ENCODE data around the gene TMEM200A.

Gene TMEM200A

DNA sequence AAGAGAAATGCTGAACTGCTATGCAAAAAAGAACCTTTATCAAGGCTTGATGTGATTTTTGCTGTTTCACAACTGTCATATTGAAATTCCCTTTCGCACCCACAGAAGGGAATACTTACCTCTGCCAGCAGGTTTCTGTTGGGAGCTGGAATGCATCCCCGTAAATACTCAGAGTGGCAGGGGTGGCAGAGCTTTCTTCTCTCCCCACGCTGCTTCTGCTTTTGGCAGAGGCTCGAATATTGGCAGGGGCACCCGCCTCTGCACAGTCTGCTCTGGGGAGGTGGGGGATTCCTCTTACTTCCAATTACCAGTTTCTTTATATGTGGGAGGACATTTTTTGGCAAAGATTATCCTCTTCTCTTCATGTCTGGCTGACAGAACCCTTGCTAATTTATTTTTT, 28.4 kb downstream of the TMEM200A start:
- H3K4me2 ChIP-seq (ENCODE audit: low read depth, low read length, poor library complexity, severe bottlenecking) = no peak overlapping the region
- no peaks in the 10 kb centered on the region for H4K20me1 ChIP-seq (ENCODE audit: low read depth, low read length)

GRCh38 chr6:130395164-130395563, 29.3 kb downstream of the TMEM200A start:
- no peak overlapping the region for H3K4me3 ChIP-seq (ENCODE audit: insufficient read depth, low read length, poor library complexity, severe bottlenecking)
- no peaks in the 10 kb centered on the region for H4K20me1 ChIP-seq (ENCODE audit: low read depth, low read length)
- H3F3A ChIP-seq (ENCODE audit: insufficient read depth) = no peaks in the 10 kb centered on the region
- H3K27ac ChIP-seq (ENCODE audit: low read depth, low read length) = no peak overlapping the region
- no peaks in the 10 kb centered on the region for H3K36me3 ChIP-seq (ENCODE audit: low read length)
- no peak for TF ChIP-seq EZH2phosphoT487 (conservative IDR thresholded peaks at IDR 0.05; ENCODE audit: low read length)
- TF ChIP-seq, protein P1, sequence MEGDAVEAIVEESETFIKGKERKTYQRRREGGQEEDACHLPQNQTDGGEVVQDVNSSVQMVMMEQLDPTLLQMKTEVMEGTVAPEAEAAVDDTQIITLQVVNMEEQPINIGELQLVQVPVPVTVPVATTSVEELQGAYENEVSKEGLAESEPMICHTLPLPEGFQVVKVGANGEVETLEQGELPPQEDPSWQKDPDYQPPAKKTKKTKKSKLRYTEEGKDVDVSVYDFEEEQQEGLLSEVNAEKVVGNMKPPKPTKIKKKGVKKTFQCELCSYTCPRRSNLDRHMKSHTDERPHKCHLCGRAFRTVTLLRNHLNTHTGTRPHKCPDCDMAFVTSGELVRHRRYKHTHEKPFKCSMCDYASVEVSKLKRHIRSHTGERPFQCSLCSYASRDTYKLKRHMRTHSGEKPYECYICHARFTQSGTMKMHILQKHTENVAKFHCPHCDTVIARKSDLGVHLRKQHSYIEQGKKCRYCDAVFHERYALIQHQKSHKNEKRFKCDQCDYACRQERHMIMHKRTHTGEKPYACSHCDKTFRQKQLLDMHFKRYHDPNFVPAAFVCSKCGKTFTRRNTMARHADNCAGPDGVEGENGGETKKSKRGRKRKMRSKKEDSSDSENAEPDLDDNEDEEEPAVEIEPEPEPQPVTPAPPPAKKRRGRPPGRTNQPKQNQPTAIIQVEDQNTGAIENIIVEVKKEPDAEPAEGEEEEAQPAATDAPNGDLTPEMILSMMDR (IDR thresholded peaks at IDR 0.05; ENCODE audit: insufficient read depth, low read length, poor library complexity, severe bottlenecking) = no peak
- H3K9ac ChIP-seq (ENCODE audit: low read length) = no peak overlapping the region
- H3K4me2 ChIP-seq (ENCODE audit: low read depth, low read length, poor library complexity, severe bottlenecking) = no peak overlapping the region
- H3K9me3 ChIP-seq (ENCODE audit: insufficient read depth, low read length) = no peaks in the 10 kb centered on the region
- no peaks in the 10 kb centered on the region for H3K9me2 ChIP-seq (replicated peaks; ENCODE audit: insufficient read depth, low read length)
- no peak overlapping the region for H2AFZ ChIP-seq (ENCODE audit: low read depth, low read length, severe bottlenecking)
- no peaks in the 10 kb centered on the region for H3K79me2 ChIP-seq (ENCODE audit: insufficient read depth, low read length)
- H3K27me3 ChIP-seq (ENCODE audit: low read length) = no peaks in the 10 kb centered on the region; the same call in 1 of the 2 replicates

More for the DNA sequence above, 28.4 kb downstream of the TMEM200A start:
- H3K27me3 ChIP-seq (ENCODE audit: low read length) = no peaks in the 10 kb centered on the region; the same call in 1 of the 2 replicates
- no peaks in the 10 kb centered on the region for H3K79me2 ChIP-seq (ENCODE audit: insufficient read depth, low read length)
- no peaks in the 10 kb centered on the region for H3K9me3 ChIP-seq (ENCODE audit: insufficient read depth, low read length)
- H3F3A ChIP-seq (ENCODE audit: insufficient read depth) = no peaks in the 10 kb centered on the region
- H3K27ac ChIP-seq (ENCODE audit: low read depth, low read length) = no peak overlapping the region
- no peak overlapping the region for H3K9ac ChIP-seq (ENCODE audit: low read length)
- no peaks in the 10 kb centered on the region for H3K36me3 ChIP-seq (ENCODE audit: low read length)
- H2AFZ ChIP-seq (ENCODE audit: low read depth, low read length, severe bottlenecking) = no peak overlapping the region
- H3K9me2 ChIP-seq (replicated peaks; ENCODE audit: insufficient read depth, low read length) = no peaks in the 10 kb centered on the region
- H3K4me3 ChIP-seq (ENCODE audit: insufficient read depth, low read length, poor library complexity, severe bottlenecking) = no peak overlapping the region
- TF ChIP-seq EZH2phosphoT487 (conservative IDR thresholded peaks at IDR 0.05; ENCODE audit: low read length) = no peak
- TF ChIP-seq, protein P1 (IDR thresholded peaks at IDR 0.05; ENCODE audit: insufficient read depth, low read length, poor library complexity, severe bottlenecking) = no peak

DNA sequence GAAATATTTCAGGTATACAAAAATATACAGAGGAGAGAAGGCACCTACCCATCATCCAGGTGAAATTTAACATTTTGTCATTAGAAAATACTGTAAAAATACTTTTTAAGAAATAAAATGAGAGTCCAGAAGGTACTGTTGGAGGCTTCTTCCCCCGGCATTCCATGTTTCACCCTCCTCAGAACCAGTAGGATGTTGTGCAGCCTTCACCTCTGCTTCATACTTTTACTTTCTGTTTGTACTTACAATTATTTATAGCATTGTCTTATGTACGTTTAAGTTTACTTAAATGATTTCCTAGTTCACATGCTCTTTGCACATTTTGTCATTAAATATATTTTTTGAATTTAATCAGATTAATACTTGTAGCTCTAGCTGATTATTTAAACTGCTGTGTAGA, 30.9 kb downstream of the TMEM200A start:
- H3K4me2 ChIP-seq (ENCODE audit: low read depth, low read length, poor library complexity, severe bottlenecking) = no peak overlapping the region
- no peak overlapping the region for H2AFZ ChIP-seq (ENCODE audit: low read depth, low read length, severe bottlenecking)
- no peaks in the 10 kb centered on the region for H3K9me3 ChIP-seq (ENCODE audit: insufficient read depth, low read length)
- no peak for TF ChIP-seq EZH2phosphoT487 (conservative IDR thresholded peaks at IDR 0.05; ENCODE audit: low read length)
- TF ChIP-seq, protein P1 (IDR thresholded peaks at IDR 0.05; ENCODE audit: insufficient read depth, low read length, poor library complexity, severe bottlenecking) = no peak
- no peaks in the 10 kb centered on the region for H3F3A ChIP-seq (ENCODE audit: insufficient read depth)
- H3K9ac ChIP-seq (ENCODE audit: low read length) = no peak overlapping the region
- no peak overlapping the region for H3K4me3 ChIP-seq (ENCODE audit: insufficient read depth, low read length, poor library complexity, severe bottlenecking)
- H3K79me2 ChIP-seq (ENCODE audit: insufficient read depth, low read length) = no peaks in the 10 kb centered on the region
- no peaks in the 10 kb centered on the region for H4K20me1 ChIP-seq (ENCODE audit: low read depth, low read length)
- no peaks in the 10 kb centered on the region for H3K36me3 ChIP-seq (ENCODE audit: low read length)
- H3K27ac ChIP-seq (ENCODE audit: low read depth, low read length) = no peak overlapping the region
- H3K9me2 ChIP-seq (replicated peaks; ENCODE audit: insufficient read depth, low read length) = no peaks in the 10 kb centered on the region
- H3K27me3 ChIP-seq (ENCODE audit: low read length) = no peaks in the 10 kb centered on the region; the same call in 1 of the 2 replicates
